Pancreas (tissue), 10 donors: ENCODE data around the gene EDNRA. TPM values are rescaled to one million over a fixed set of nuclear protein-coding genes. Genes with fewer than 3 reads are reported as not detected.

ENCODE experiments used
- ATAC-seq, 4 donors: fragments of 200-7000 bp; cut with Tn5 transposase; one replicate each; pipeline versions ENCODE4 v1.8.0 to v1.9.1; 2020; ENCODE audit warnings: mild to moderate bottlenecking in 4 of 4, moderate library complexity in 4 of 4
- DNase-seq, 6 donors: peaks; one replicate each; pipeline ENCODE4 v3.0.0-alpha.2; 2020
- FAIRE-seq: peaks from 2 replicates; lab custom pipeline; 2012; peaks lifted over from hg19 to GRCh38; lab: Jason Lieb, UNC
- H3K27ac ChIP-seq, 4 donors: fragments of 200-600 bp; sonication (generic); 1 replicate in 3 of 4; 2 replicates in 1 of 4; pipeline versions ENCODE4 v1.5.0 to v1.8.0; 2020
- H3K27me3 ChIP-seq, 4 donors: fragments of 200-600 bp; one replicate each; pipeline ENCODE4 v1.8.0; 2021
- H3K36me3 ChIP-seq, 3 donors: fragments of 200-600 bp; sonication (generic) in 1 of 3; one replicate each; pipeline versions ENCODE4 v1.5.0 to v1.8.0; 2020 to 2021
- H3K4me1 ChIP-seq, 3 donors: fragments of 200-600 bp; one replicate each; pipeline ENCODE4 v1.8.0; 2021
- H3K4me3 ChIP-seq, 4 donors: fragments of 200-600 bp; sonication (generic) in 2 of 4; one replicate each; pipeline versions ENCODE4 v1.5.0 to v1.8.0; 2020 to 2021
- H3K9me3 ChIP-seq, 4 donors: fragments of 200-600 bp; one replicate each; pipeline ENCODE4 v1.8.0; 2021
- WGBS, 2 donors: extraction: QIAGEN DNeasy Blood & Tissue Kit; methylation state at CpG; one replicate each; pipeline ENCODE4 v1.1.7; 2013; 5-methylcytosine and 5-hydroxymethylcytosine counted together
- intact Hi-C, 3 donors: fragments of 100-400 bp; cut with DNase I; formaldehyde crosslinking; loops; one replicate each; pipeline versions ENCODE4 v1.11.1 to v1.14.2; 2022
- polyA plus RNA-seq, 2 donors: library from polyadenylated mRNA; stranded (reverse); fragments of 200-250 nt; gene quantifications; one replicate each; pipeline ENCODE4 v1.2.3, GENCODE V29; 2013
- total RNA-seq, 6 donors: library from RNA; stranded (reverse); fragmentation: NEBNext Ultra II Directional in 4 of 6; extraction: Animal tissue kit (Norgen Biotek cat#: 25700) in 4 of 6; gene quantifications; one replicate each; pipeline versions ENCODE4 v1.2.1 to v1.2.4, GENCODE V29; 2021 to 2023
- TF ChIP-seq, protein P1 (sequence below), 4 donors: fragments of 200-600 bp; sonication (generic) in 3 of 4; IDR thresholded peaks; one replicate each; pipeline versions ENCODE4 v1.5.0 to v1.8.0; 2021; ENCODE audit warnings: antibody characterized with exemption in 4 of 4
- donor health status: healthy with polysubstance abuse.
- donor health status: DM: no; HTN: no; CAD: no; lungs with moderate emphysema.
- donor health status: DM: no; HTN: no; CAD: no.
- donor health status: control.
- donor health status: control.
- donor health status: Bipolar disorder and iron deficiency.
- donor health status: DM: yes; HTN: yes; CAD: no.
- donor health status: DM: no; HTN: no; CAD: no.
- donor health status: DM: no; HTN: no; CAD: no.
- donor health status: DM: yes; HTN: yes; CAD: no.

EDNRA gene
- total and polyA plus RNA-seq, 8 donors = 0.23 to 4.6 (median 0.53) TPM

DNA sequence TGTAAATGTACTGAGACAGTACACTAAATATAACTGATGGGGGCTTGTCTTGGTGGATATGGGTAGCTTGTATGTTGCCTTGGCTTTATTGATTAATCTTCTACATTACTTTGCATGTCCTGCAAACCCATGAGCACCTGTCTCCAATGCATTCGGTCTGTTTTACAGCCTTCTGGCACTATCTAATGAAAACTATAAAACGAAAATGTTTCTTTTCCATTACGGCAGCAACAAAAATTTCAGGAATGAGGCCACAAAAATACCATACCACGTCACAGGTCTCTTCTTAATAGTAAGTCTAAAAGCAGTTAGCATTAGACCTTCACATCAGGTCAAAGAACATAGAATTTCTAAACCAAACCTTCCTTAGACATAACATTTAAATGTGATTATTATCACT, 49.8 kb downstream of the EDNRA start:
- Histone ChIP-seq H3K4me3 (no peak overlapping the region), H3K27me3 (no peaks in the 10 kb centered on the region), H3K36me3 (no peaks in the 10 kb centered on the region), H3K4me1 (no peaks in the 10 kb centered on the region), H3K9me3 (no peaks in the 10 kb centered on the region), H3K27ac (no peak overlapping the region)
- TF ChIP-seq, protein P1, sequence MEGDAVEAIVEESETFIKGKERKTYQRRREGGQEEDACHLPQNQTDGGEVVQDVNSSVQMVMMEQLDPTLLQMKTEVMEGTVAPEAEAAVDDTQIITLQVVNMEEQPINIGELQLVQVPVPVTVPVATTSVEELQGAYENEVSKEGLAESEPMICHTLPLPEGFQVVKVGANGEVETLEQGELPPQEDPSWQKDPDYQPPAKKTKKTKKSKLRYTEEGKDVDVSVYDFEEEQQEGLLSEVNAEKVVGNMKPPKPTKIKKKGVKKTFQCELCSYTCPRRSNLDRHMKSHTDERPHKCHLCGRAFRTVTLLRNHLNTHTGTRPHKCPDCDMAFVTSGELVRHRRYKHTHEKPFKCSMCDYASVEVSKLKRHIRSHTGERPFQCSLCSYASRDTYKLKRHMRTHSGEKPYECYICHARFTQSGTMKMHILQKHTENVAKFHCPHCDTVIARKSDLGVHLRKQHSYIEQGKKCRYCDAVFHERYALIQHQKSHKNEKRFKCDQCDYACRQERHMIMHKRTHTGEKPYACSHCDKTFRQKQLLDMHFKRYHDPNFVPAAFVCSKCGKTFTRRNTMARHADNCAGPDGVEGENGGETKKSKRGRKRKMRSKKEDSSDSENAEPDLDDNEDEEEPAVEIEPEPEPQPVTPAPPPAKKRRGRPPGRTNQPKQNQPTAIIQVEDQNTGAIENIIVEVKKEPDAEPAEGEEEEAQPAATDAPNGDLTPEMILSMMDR (IDR thresholded peaks at IDR 0.05) = no peak
- ATAC-seq = no peak
- intact Hi-C loops = no loop called here
- no peak for FAIRE-seq
- DNase-seq = no peak
- WGBS, 2 donors = 40 to 42% methylated on average over 4 of the region's 4 CpGs

DNA sequence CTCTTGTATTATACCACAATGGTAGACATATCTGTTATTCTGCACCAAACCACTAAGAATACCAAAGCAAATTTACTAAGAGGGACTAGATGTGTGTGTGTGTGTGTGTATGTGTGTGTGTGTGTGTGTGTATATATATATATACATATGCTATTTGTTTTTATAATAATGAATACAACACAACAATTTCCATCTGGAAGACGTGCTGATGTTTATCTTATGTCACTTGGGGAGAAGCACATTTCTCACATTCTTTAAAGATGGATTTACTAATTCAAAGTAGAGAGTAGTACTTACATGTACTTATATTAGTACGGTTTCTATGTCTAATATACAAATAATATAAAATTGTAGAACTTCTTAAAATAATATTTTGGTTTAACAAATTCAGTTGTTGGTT, 52.0 kb downstream of the EDNRA start:
- FAIRE-seq (no peak), ATAC-seq (no peak), DNase-seq (no peak)
- H3K27ac ChIP-seq = no peak overlapping the region
- H3K9me3 ChIP-seq = no peaks in the 10 kb centered on the region
- H3K36me3 ChIP-seq = no peaks in the 10 kb centered on the region
- no peaks in the 10 kb centered on the region for H3K27me3 ChIP-seq
- TF ChIP-seq, protein P1 (IDR thresholded peaks at IDR 0.05) = no peak
- no peaks in the 10 kb centered on the region for H3K4me1 ChIP-seq
- 35% methylated on average over 2 of the region's 2 CpGs for WGBS, 2 donors
- no peak overlapping the region for H3K4me3 ChIP-seq
- intact Hi-C loops = no loop called here

DNA sequence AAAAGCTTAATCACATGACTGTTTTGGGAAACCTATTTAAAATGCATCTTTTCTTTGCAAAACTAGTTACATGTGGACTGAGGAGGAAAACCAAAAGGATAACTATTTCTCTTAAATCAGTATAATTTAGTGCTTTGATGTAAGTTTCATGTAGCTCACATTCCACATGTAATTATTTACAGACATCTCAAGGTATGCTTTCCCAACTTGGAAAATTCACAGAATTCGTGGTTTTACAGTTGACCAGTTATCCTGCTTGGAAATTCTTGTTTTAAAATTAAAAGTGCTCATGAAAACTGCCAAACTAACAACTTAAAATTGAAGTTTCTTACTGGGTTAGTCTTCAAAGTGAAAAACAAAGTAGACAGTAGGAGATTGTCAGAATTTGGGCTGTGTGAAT, 52.4 kb downstream of the EDNRA start:
- no peaks in the 10 kb centered on the region for H3K27me3 ChIP-seq
- H3K27ac ChIP-seq = no peak overlapping the region
- ATAC-seq (no peak), DNase-seq (no peak), FAIRE-seq (no peak)
- H3K4me1 ChIP-seq = no peaks in the 10 kb centered on the region
- TF ChIP-seq, protein P1 (IDR thresholded peaks at IDR 0.05) = no peak
- H3K4me3 ChIP-seq = no peak overlapping the region
- H3K9me3 ChIP-seq = no peaks in the 10 kb centered on the region
- intact Hi-C loops = no loop called here
- no peaks in the 10 kb centered on the region for H3K36me3 ChIP-seq
- WGBS, 2 donors = 42 to 64% methylated on average over 1 of the region's 1 CpG

GRCh38 chr4:147535124-147535523, 54.2 kb downstream of the EDNRA start:
- 45 to 48% methylated on average over 6 of the region's 6 CpGs for WGBS, 2 donors
- no peaks in the 10 kb centered on the region for H3K27me3 ChIP-seq
- no peak overlapping the region for H3K27ac ChIP-seq
- intact Hi-C loops = no loop called here
- DNase-seq = no peak
- no peak for ATAC-seq
- no peaks in the 10 kb centered on the region for H3K4me1 ChIP-seq
- H3K4me3 ChIP-seq = no peak overlapping the region
- no peaks in the 10 kb centered on the region for H3K9me3 ChIP-seq
- no peaks in the 10 kb centered on the region for H3K36me3 ChIP-seq
- FAIRE-seq = no peak
- TF ChIP-seq, protein P1 (IDR thresholded peaks at IDR 0.05) = no peak

DNA sequence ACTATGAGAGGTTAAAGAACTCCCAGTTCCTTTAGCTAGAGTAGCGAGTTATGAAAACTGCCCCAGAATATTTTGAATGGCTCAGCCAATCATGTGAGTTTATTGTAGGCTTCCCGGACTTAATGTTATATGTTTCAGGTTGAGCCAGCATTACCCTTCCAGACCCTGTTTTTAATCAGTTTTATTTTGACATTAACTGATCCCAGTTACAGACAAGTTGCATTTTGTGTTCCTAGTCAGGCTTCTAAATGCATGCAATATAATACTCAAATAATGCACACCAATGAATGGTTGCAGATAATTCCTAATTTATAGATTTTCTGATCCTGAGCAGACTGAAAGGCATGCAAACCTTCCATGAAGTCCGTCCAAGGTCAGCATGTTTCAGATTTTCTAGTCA, 57.8 kb downstream of the EDNRA start:
- TF ChIP-seq, protein P1 (IDR thresholded peaks at IDR 0.05) = no peak
- no peak for ATAC-seq
- no peak for FAIRE-seq
- Histone ChIP-seq H3K27me3 (no peaks in the 10 kb centered on the region), H3K4me3 (no peak overlapping the region), H3K27ac (no peak overlapping the region), H3K4me1 (no peaks in the 10 kb centered on the region), H3K36me3 (no peaks in the 10 kb centered on the region), H3K9me3 (no peaks in the 10 kb centered on the region)
- intact Hi-C loops = no loop called here
- 64 to 75% methylated on average over 3 of the region's 3 CpGs for WGBS, 2 donors
- DNase-seq = no peak
